Endothelial cell (in vitro differentiated cells): Measurements from ENCODE around the gene GNE. TPM values are rescaled to one million over a fixed set of nuclear protein-coding genes. Genes with fewer than 3 reads are reported as not detected.
"Not testable (repeated sequence)": the region's sequence is repeated elsewhere in the genome, so short reads cannot be mapped to it uniquely, and the experiment has no call there.

ENCODE experiments used
- DNase-seq: peaks from one replicate; pipeline ENCODE4 v3.0.0; 2021; ENCODE audit warnings: low spot score
- H3K27ac Mint-ChIP-seq: one replicate; pipeline ENCODE4 v1.8.0; 2021; ENCODE audit warnings: mixed read lengths, inconsistent platforms; ENCODE audit not compliant: unreplicated experiment
- H3K27me3 Mint-ChIP-seq: one replicate; pipeline ENCODE4 v1.8.0; 2021; ENCODE audit warnings: mild to moderate bottlenecking, moderate library complexity, mixed read lengths, inconsistent platforms; ENCODE audit not compliant: unreplicated experiment
- H3K36me3 Mint-ChIP-seq: one replicate; pipeline ENCODE4 v1.8.0; 2021; ENCODE audit warnings: mild to moderate bottlenecking, low read depth, mixed read lengths, inconsistent platforms; ENCODE audit not compliant: unreplicated experiment
- H3K4me1 Mint-ChIP-seq: one replicate; pipeline ENCODE4 v1.8.0; 2021; ENCODE audit warnings: mild to moderate bottlenecking, mixed read lengths, inconsistent platforms; ENCODE audit not compliant: unreplicated experiment
- H3K4me3 Mint-ChIP-seq: one replicate; pipeline ENCODE4 v1.8.0; 2021; ENCODE audit warnings: mild to moderate bottlenecking, mixed read lengths, inconsistent platforms; ENCODE audit not compliant: unreplicated experiment
- H3K9me3 Mint-ChIP-seq: one replicate; pipeline ENCODE4 v1.8.0; 2021; ENCODE audit warnings: mixed read lengths, inconsistent platforms; ENCODE audit not compliant: unreplicated experiment
- CTCF ChIP-seq: fragments of 200-600 bp; sonication (generic); IDR thresholded peaks from one replicate; pipeline ENCODE4 v1.5.0; 2021; ENCODE audit warnings: antibody characterized with exemption; ENCODE audit not compliant: unreplicated experiment
- total RNA-seq: library from RNA; stranded (reverse); fragmentation: NEBNext Ultra II Directional; extraction: Animal tissue kit (Norgen Biotek cat#: 25700); gene quantifications from one replicate; pipeline ENCODE4 v1.2.1, GENCODE V29; 2021; ENCODE audit not compliant: unreplicated experiment

The GNE gene
- total RNA-seq, 1 donor from 2014 or later, result 12.0 TPM

- H3K4me3 Mint-ChIP-seq, result no peak overlapping the region
- H3K36me3 Mint-ChIP-seq, result peaks cover 4% of the 10 kb centered on the region
- no peaks in the 10 kb centered on the region for H3K9me3 Mint-ChIP-seq
- H3K4me1 Mint-ChIP-seq, result no peaks in the 10 kb centered on the region
- H3K27ac Mint-ChIP-seq, result no peak overlapping the region
- no peak for TF ChIP-seq CTCF
- no peak for DNase-seq
- H3K27me3 Mint-ChIP-seq, result no peaks in the 10 kb centered on the region
These were observed 16.8 kb upstream of the GNE start for GRCh38 chr9:36275060-36275459.

GRCh38 chr9:36273354-36273753 lies 15.1 kb upstream of the GNE start:
- not testable (repeated sequence) for H3K27ac Mint-ChIP-seq, H3K9me3 Mint-ChIP-seq, H3K4me3 Mint-ChIP-seq, DNase-seq, H3K36me3 Mint-ChIP-seq, H3K4me1 Mint-ChIP-seq, H3K27me3 Mint-ChIP-seq

- no peaks in the 10 kb centered on the region for H3K27me3 Mint-ChIP-seq
- H3K27ac Mint-ChIP-seq, result no peak overlapping the region
- H3K4me1 Mint-ChIP-seq, result no peaks in the 10 kb centered on the region
- H3K9me3 Mint-ChIP-seq, result no peaks in the 10 kb centered on the region
- H3K36me3 Mint-ChIP-seq, result peaks cover 4% of the 10 kb centered on the region
- no peak overlapping the region for H3K4me3 Mint-ChIP-seq
- TF ChIP-seq CTCF, result no peak
- no peak for DNase-seq
These were observed 9.8 kb upstream of the GNE start for GRCh38 chr9:36268007-36268427.

GRCh38 chr9:36264896-36265295 lies 6.6 kb upstream of the GNE start:
- Mint-ChIP-seq H3K27me3 (no peaks in the 10 kb centered on the region), H3K4me1 (no peaks in the 10 kb centered on the region), H3K36me3 (peaks cover 4% of the 10 kb centered on the region), H3K27ac (no peak overlapping the region), H3K9me3 (no peaks in the 10 kb centered on the region), H3K4me3 (no peak overlapping the region)
- DNase-seq, result no peak
- TF ChIP-seq CTCF, result no peak

GRCh38 chr9:36263683-36264082 lies 5.4 kb upstream of the GNE start:
- peaks cover under 1% of the 10 kb centered on the region for H3K4me1 Mint-ChIP-seq
- H3K27ac Mint-ChIP-seq, result no peak overlapping the region
- peaks cover 5% of the 10 kb centered on the region for H3K36me3 Mint-ChIP-seq
- no peaks in the 10 kb centered on the region for H3K9me3 Mint-ChIP-seq
- TF ChIP-seq CTCF, result no peak
- peaks cover 1% of the 10 kb centered on the region for H3K27me3 Mint-ChIP-seq
- no peak overlapping the region for H3K4me3 Mint-ChIP-seq
- no peak for DNase-seq
